K562 (cell line): ENCODE data around the gene CLASP2. TPM values are rescaled to one million over a fixed set of nuclear protein-coding genes. Genes with fewer than 3 reads are reported as not detected.
"Not testable (repeated sequence)": the region's sequence is repeated elsewhere in the genome, so short reads cannot be mapped to it uniquely, and the experiment has no call there.

Experiments
- ATAC-seq: fragments of 200-7000 bp; cut with Tn5 transposase; 3 replicates; pipeline ENCODE4 v1.9.1; 2020; ENCODE audit warnings: moderate library complexity
- BruUV-seq: library from RNA; stranded (reverse); fragments of 400-500 nt; replicated peaks from 2 replicates; lab custom pipeline; 2021; lab: Mats Ljungman, UMichigan
- CTCF ChIA-PET: fragments of 300-600 bp; formaldehyde crosslinking; extraction: SDS; loops from one replicate; lab custom pipeline; 2021; ENCODE audit warnings: low intra/inter-chr PET ratio; lab: Yijun Ruan, JAX
- POLR2A ChIA-PET: fragments of 300-600, 350-650 bp; sonication (Branson Sonifier 250); formaldehyde crosslinking; extraction: SDS; loops from one replicate; lab custom pipeline; 2021; ENCODE audit warnings: antibody characterized with exemption, inconsistent platforms; lab: Yijun Ruan, JAX
- DNase-seq, 4 experiments: peaks; one replicate each; pipeline versions ENCODE4 v3.0.0 to v3.0.0-alpha.2; 2011 to 2018; ENCODE audit warnings: low spot score in 3 of 4, mixed read lengths in 3 of 4; ENCODE audit errors: extremely low read depth in 1 of 4
- FAIRE-seq: peaks from 2 replicates; lab custom pipeline; 2011; peaks lifted over from hg19 to GRCh38; lab: Jason Lieb, UNC
- H2AFZ ChIP-seq: 2 replicates; pipeline ENCODE4 v1.6.0; 2011; ENCODE audit warnings: low read depth, low read length, control low read depth, inconsistent platforms
- H3K27ac ChIP-seq: fragments of 200-600 bp; 3 replicates; pipeline ENCODE4 v1.8.0; 2011; ENCODE audit warnings: low read depth, mild to moderate bottlenecking, control low read depth, inconsistent platforms, low read length, moderate library complexity, mixed read lengths; ENCODE audit errors: extremely low read depth
- H3K27me3 ChIP-seq, 2 experiments: fragments of 300-600 bp in 1 of 2; 2 replicates in 1 of 2; 3 replicates in 1 of 2; pipeline versions ENCODE4 v1.6.0 to v1.8.0; 2011; ENCODE audit warnings: inconsistent platforms in 2 of 2, low read length in 2 of 2, mild to moderate bottlenecking in 1 of 2, mixed read lengths in 1 of 2, moderate library complexity in 1 of 2; ENCODE audit not compliant: control insufficient read depth in 2 of 2, insufficient read depth in 2 of 2
- H3K36me3 ChIP-seq: fragments of 300-600 bp; 3 replicates; pipeline ENCODE4 v1.8.0; 2011; ENCODE audit warnings: mild to moderate bottlenecking, low read length, inconsistent platforms; ENCODE audit not compliant: control insufficient read depth, insufficient read depth
- H3K4me1 ChIP-seq, 2 experiments: fragments of 200-600 bp in 1 of 2; replicated peaks in 1 of 2; 2 replicates in 1 of 2; 3 replicates in 1 of 2; pipeline versions ENCODE4 v1.5.1 to v1.8.0; 2011; ENCODE audit warnings: inconsistent platforms in 2 of 2, low read length in 2 of 2, mild to moderate bottlenecking in 1 of 2, mixed read lengths in 1 of 2, moderate library complexity in 1 of 2; ENCODE audit not compliant: control insufficient read depth in 2 of 2, insufficient read depth in 2 of 2
- H3K4me2 ChIP-seq: 2 replicates; pipeline ENCODE4 v1.6.1; 2011; ENCODE audit warnings: low read length, control low read depth, inconsistent platforms, mixed read lengths; ENCODE audit not compliant: insufficient read depth
- H3K4me3 ChIP-seq: fragments of 200-600 bp; sonication (generic), shearing (Covaris generic); 2 replicates; pipeline ENCODE4 v1.5.1; 2016; ENCODE audit warnings: control low read depth, inconsistent platforms
- H3K79me2 ChIP-seq: fragments of 200-600 bp; 3 replicates; pipeline ENCODE4 v1.8.0; 2011; ENCODE audit warnings: low read length, inconsistent platforms; ENCODE audit not compliant: control insufficient read depth, insufficient read depth
- H3K9ac ChIP-seq, 2 experiments: 2 replicates each; pipeline versions ENCODE4 v1.6.0 to v1.6.1; 2011; ENCODE audit warnings: low read depth in 2 of 2, low read length in 2 of 2, control low read depth in 1 of 2, inconsistent platforms in 1 of 2, mild to moderate bottlenecking in 1 of 2, mixed read lengths in 1 of 2; ENCODE audit not compliant: insufficient read depth in 1 of 2
- H3K9me1 ChIP-seq: one replicate; pipeline ENCODE4 v1.6.0; 2011; ENCODE audit warnings: inconsistent platforms, mild to moderate bottlenecking, low read length, moderate library complexity; ENCODE audit not compliant: control insufficient read depth, insufficient read depth
- H3K9me3 ChIP-seq: replicated peaks from 2 replicates; pipeline ENCODE4 v1.5.1; 2011; ENCODE audit warnings: low read depth, low read length, inconsistent platforms; ENCODE audit not compliant: control insufficient read depth, insufficient read depth
- H4K20me1 ChIP-seq: replicated peaks from 2 replicates; pipeline ENCODE4 v1.6.1; 2011; ENCODE audit warnings: low read length, inconsistent platforms, mixed read lengths; ENCODE audit not compliant: control insufficient read depth, insufficient read depth
- ARNT ChIP-seq, 2 experiments: fragments of 450-650 bp; IDR thresholded peaks; 2 replicates each; pipeline ENCODE4 v1.6.1; 2016; ENCODE audit warnings: mild to moderate bottlenecking in 1 of 2
- CBX3 ChIP-seq, 2 experiments: IDR thresholded peaks; 1 replicate in 1 of 2; 2 replicates in 1 of 2; pipeline ENCODE4 v1.6.1; 2012; ENCODE audit warnings: inconsistent platforms in 2 of 2, low read length in 2 of 2, borderline replicate concordance in 1 of 2, control low read depth in 1 of 2
- HLTF ChIP-seq: fragments of 450-650 bp; IDR thresholded peaks from 2 replicates; pipeline ENCODE4 v1.6.1; 2016
- RBM25 ChIP-seq: fragments of 200-400 bp; formaldehyde crosslinking; IDR thresholded peaks from 2 replicates; pipeline ENCODE4 v1.6.1; 2018; ENCODE audit warnings: low read length, low read depth, moderate library complexity; ENCODE audit not compliant: severe bottlenecking
- TRIM24 ChIP-seq, 2 experiments: fragments of 450-650 bp; IDR thresholded peaks; 2 replicates each; pipeline ENCODE4 v1.6.1; 2016
- TRIM28 ChIP-seq: fragments of 450-650 bp; IDR thresholded peaks from 2 replicates; pipeline ENCODE4 v1.6.1; 2017
- ZNF316 ChIP-seq: fragments of 450-650 bp; IDR thresholded peaks from 2 replicates; pipeline ENCODE4 v1.6.1; 2016
- WGBS: fragments of 100-300 bp; shearing (Covaris generic); methylation state at CpG from one replicate; pipeline ENCODE4 v1.1.6; 2016; ENCODE audit warnings: low coverage, mixed read lengths; ENCODE audit not compliant: insufficient coverage; ENCODE audit errors: missing lambda C conversion rate; 5-methylcytosine and 5-hydroxymethylcytosine counted together
- in situ Hi-C: fragments of 300-500 bp; cut with MboI; formaldehyde crosslinking; loops from 4 replicates; pipeline ENCODE4 v1.15.0; 2018; ENCODE audit warnings: inconsistent platforms, mixed read lengths
- intact Hi-C: fragments of 100-400 bp; cut with micrococcal nuclease; formaldehyde crosslinking; loops from 2 replicates; pipeline ENCODE4 v1.14.2; 2022
- polyA plus RNA-seq, 8 experiments: library from polyadenylated mRNA; depleted of rRNA in 4 of 8; stranded (reverse) in 5 of 8; unstranded in 3 of 8; fragments of >200 nt; fragmentation: Nextera tagmentation in 2 of 8; fragmentation: Illumina TruSeq in 1 of 8; extraction: Ambion mirVana in 2 of 8; extraction: Trizol in 1 of 8; gene quantifications; 2 replicates each; pipeline versions ENCODE4 v1.2.1 to v1.2.3, GENCODE V29; 2011 to 2014; ENCODE audit warnings: inconsistent platforms in 1 of 8, missing spikeins in 1 of 8
- total RNA-seq, 7 experiments: library from RNA; depleted of rRNA in 6 of 7; stranded (reverse); fragments of >200 nt in 6 of 7; fragmentation: Illumina TruSeq in 2 of 7; extraction: Trizol in 2 of 7; gene quantifications; 2 replicates each; pipeline versions ENCODE4 v1.2.1 to v1.2.3, GENCODE V29; 2011 to 2021; ENCODE audit warnings: low replicate concordance in 1 of 7
- TF ChIP-seq, protein P1 (sequence below): fragments of 450-650 bp; IDR thresholded peaks from 2 replicates; pipeline ENCODE4 v1.6.1; 2018; ENCODE audit warnings: mild to moderate bottlenecking, low read depth; ENCODE audit not compliant: partially characterized antibody

The CLASP2 gene
- total and polyA plus RNA-seq, 9 of the 15 experiments (the other 6 are each of a cell fraction or from before 2014, with no cell fraction given), result 13.5 to 107 (median 71.8) TPM

DNA sequence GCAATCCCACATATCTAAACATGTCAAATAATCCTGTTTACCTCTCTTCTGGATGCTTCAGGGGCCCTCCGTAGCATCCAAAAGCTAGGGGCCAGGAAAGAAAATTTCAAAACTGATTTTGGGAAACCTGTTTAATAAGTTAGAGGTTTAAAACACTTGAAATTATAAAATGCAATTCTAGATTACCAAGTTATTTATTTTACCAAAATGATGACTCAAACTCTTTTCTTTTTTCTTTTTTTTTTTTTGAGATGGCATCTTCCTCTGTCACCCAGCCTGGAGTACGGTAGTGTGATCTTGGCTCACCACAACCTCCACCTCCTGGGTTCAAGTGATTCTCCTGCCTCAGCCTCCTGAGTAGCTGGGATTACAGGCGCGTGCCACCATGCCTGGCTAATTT, 258.5 kb downstream of the CLASP2 start:
- CTCF ChIA-PET, H3K9me3 ChIP-seq, H3K4me3 ChIP-seq, H3K27ac ChIP-seq, H3K79me2 ChIP-seq, FAIRE-seq, H3K4me2 ChIP-seq, H3K4me1 ChIP-seq, BruUV-seq, H2AFZ ChIP-seq, in situ Hi-C loops, H3K36me3 ChIP-seq, H4K20me1 ChIP-seq, H3K27me3 ChIP-seq, DNase-seq, H3K9ac ChIP-seq, H3K9me1 ChIP-seq, ATAC-seq, intact Hi-C loops: not testable (repeated sequence)
- TF ChIP-seq ZNF316 (peak; percentile 55), RBM25 (peak; percentile 72), ARNT (IDR thresholded peaks at IDR 0.05) (peak in 1 of 2 experiments; percentile 39; a peak in 1 of 4 replicates), TRIM28 (peak; percentile 96), CBX3 (IDR thresholded peaks at IDR 0.05; ENCODE audit: borderline replicate concordance in 1 of 2, low read length in 2 of 2) (peak in 1 of 2 experiments; percentile 84; a peak in 2 of 3 replicates), HLTF (peak; percentile 88), TRIM24 (IDR thresholded peaks at IDR 0.05) (peak; percentile 26 to 57; a peak in 1 of 4 replicates)
- TF ChIP-seq, protein P1, sequence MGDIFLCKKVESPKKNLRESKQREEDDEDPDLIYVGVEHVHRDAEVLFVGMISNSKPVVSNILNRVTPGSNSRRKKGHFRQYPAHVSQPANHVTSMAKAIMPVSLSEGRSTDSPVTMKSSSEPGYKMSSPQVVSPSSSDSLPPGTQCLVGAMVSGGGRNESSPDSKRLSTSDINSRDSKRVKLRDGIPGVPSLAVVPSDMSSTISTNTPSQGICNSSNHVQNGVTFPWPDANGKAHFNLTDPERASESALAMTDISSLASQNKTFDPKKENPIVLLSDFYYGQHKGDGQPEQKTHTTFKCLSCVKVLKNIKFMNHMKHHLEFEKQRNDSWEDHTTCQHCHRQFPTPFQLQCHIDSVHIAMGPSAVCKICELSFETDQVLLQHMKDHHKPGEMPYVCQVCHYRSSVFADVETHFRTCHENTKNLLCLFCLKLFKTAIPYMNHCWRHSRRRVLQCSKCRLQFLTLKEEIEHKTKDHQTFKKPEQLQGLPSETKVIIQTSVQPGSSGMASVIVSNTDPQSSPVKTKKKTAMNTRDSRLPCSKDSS, result peak; percentile 79
- POLR2A ChIA-PET, result interaction anchor here (0.6 to 0.9 kb wide), 2 partner anchors 12 to 19 kb away, joined by 3 read pairs; no protein-coding TSS in a partner anchor
- 31% methylated on average over 3 of the region's 4 CpGs for WGBS
